HS-5 (cell line): Measurements from ENCODE around the gene CCNC.
"Not testable (repeated sequence)": the region's sequence is repeated elsewhere in the genome, so short reads cannot be mapped to it uniquely, and the experiment has no call there.

ENCODE experiments used
- DNase-seq: peaks from one replicate; pipeline ENCODE4 v3.0.0-alpha.2; 2012; ENCODE audit warnings: low read depth

CCNC gene

DNA sequence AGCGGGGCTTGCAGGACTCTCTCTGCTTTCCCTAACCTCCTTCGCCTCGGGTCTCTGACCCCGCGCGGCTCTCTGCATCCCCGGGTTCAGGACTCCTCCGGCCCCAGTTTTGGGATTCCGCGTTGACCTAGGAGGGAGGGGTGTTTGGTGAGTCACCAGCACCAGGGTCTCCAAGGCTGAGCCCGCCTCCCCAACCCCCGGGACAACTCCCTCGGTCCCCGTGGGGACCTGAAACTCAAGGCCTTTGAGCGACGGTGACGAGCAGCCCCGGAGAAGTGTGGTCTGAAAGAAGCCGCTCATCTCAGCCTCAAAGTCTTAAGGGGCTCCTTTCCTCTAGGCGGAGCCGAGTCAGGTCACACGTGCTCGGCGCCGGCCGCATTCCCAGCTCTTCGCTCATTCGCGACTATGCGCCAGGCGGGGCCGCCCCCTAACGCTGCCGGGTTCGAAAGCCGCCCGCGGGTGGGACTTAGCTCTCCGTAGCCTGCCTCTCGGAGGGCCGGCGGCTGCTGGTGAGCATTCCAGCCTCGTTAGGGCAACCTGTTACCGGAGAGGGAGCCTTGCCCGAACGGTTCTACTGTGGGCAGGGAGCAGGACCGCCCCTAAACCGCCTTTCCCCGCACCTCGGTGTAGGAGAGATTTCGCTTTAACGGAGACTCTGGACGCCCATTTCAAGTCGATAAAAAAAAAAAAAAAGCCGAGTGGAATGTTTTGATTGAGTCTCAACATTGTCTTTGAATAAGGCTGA is 35.1 kb upstream of the CCNC start:
- no peak for DNase-seq

- DNase-seq: no peak
These were observed 34.3 kb upstream of the CCNC start for GRCh38 chr6:99602520-99603420.

DNA sequence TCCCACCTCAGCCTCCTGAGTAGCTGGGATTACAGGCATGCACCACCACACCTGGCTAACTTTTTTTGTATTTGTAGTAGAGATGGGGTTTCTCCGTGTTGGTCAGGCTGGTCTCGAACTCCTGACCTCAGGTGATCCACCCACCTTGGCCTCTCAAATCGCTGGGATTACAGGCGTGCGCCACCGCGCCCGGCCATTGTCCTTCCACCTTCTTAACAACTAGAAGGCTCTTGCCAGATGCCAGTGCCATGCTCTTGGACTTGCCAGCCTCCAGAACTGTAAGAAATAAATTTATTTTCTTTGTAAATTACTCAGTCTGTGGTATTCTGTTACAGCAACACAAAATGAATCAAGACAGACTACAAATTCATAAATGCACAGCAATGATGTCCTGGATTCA is 26.2 kb upstream of the CCNC start:
- DNase-seq: not testable (repeated sequence)

- DNase-seq: peak; percentile 53
These were observed 24.4 kb upstream of the CCNC start for GRCh38 chr6:99592900-99593299.

DNA sequence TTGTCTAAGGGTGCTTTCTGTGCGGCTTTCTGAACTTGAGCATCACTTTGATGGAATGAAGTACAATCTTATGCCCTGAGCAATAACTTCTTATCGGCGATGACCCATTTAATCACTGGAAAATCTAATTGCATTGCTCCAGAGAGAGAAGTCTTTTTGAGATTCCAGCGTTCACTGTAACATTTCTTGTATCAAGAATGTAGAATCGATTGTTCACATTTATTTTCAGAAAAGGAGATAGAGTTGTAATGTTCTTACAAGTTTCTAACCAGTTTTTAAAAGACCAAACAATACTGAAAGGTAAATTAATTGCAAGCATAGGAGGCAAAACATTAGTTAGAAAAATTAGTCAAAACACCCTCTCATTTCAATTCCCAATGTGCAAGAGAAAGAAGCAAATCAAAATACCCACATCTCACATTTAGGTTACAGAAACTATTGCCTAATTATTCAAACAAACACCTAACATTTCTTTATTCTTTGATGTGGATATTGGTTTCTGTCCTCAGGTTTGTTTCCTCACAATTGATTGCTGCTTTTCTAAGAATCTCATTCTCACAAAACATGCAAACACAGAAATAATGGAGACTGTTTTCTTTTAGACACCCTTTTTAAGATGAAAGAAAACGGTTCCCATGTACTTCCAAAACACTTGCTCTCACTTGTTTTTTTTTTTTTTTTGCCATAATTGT is 23.4 kb upstream of the CCNC start:
- DNase-seq: no peak

- no peak for DNase-seq
These were observed 22.5 kb upstream of the CCNC start for GRCh38 chr6:99590728-99591672.

DNA sequence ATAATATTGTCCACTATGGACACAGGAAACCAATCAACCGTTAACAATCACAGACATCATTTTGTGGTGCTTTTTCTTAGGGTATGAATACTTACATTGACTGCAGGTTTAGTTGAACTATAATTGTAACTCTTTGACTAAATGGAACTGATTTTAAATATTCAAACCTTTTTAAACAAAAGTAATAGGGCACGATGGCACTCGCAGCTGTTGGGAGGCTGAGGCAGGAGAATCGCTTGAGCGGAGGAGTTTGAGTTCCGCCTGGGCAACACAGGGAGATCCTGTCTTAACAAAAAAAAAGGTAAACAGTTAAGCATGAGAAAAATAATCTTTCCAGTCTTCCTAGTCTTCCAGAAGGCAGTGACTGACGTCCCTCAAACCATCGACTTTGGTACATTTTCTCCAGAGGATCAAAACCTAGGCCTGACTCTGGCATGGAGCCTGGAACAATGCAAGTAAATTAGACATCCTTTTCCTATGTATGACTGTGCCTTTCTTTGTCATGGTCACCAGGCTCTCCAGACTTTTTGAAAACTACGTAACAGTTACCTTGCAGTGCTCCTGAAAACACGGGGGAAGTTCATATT is 21.5 kb upstream of the CCNC start:
- no peak for DNase-seq

DNA sequence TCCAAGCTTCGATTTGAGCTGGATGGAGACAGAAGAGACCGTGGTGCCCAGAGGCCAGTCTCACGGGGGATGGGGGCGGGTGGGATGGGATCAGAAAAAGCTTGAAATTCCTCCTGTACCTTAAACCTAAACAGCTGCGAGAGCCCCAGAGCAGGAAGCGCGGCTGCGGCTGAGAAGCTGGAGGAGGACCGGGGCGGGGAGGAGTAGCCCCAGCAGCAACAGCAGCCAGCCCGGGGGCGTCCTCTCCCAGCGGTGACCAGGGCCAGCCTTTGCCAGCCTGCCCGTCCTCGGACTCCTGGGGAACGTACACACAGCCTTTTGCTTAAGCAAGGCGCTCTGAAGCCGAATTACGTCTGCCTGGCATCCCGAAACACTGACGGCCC is 20.8 kb upstream of the CCNC start:
- DNase-seq: no peak

- DNase-seq: no peak
These were observed 20.3 kb upstream of the CCNC start for GRCh38 chr6:99588618-99589289.

- DNase-seq: no peak
These were observed 19.3 kb upstream of the CCNC start for GRCh38 chr6:99587792-99588191.

- no peak for DNase-seq
These were observed 11.3 kb upstream of the CCNC start for GRCh38 chr6:99579781-99580180.

DNA sequence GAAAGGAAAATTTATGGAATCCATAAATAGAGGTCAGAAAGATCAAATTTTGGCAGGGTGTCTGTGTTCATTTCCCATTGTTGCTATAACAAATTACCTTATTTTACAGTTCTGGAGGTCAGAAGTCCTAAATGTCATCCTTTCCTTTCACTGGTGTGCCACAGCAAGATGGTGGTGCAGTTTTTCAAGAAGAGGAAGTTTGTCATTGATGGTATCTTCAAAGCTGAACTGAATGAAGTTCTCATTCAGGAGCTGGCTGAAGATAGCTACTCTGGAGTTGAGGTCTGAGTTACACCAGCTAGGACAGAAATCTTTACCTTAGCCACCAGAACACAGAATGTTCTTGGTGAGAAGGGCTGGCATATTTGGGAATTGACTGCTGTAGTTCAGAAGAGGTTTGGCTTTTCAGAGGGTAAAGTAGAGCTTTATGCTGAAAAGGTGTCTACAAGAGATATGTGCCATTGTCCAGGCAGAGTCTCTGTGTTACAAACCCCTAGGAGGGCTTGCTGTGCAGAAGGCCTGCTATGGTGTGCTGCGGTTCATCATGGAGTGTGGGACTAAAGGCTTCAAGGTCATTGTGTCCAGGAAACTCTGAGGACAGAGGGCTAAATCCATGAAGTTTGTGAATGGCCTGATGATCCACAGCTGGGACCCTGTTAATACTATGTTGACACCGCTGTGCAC is 7.2 kb upstream of the CCNC start:
- no peak for DNase-seq

GRCh38 chr6:99573980-99574617 is 5.6 kb upstream of the CCNC start:
- no peak for DNase-seq

DNA sequence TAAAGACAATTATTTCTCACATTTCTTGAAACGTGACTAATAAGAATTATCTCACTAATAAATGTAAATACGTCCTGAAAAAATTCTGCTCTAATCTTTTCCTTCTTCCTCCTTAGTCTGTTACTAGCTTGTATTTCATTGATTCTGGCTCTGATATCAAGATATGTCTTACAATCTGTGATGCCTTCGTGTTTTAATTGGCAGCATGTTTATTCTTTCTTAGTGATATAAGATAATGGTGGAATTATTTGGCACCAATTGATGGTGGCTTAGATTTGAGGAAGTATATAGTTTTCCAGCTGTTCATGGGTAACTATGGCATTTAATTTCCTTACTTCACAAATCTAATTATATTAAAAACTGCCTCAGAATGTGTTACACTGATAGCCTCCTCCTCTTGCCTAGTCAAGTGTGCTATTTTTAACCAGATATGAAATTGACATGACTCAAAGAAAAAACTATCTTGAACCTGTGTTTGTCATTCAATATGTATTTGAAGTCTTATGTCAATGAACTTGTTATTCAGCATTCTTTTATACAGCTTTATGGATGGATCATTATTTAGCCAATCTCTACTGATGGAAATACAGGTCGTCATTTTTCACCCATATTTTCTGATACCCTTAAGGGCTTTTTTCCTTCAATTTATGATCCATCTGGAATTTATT is 5.3 kb downstream of the CCNC start:
- DNase-seq: no peak

DNA sequence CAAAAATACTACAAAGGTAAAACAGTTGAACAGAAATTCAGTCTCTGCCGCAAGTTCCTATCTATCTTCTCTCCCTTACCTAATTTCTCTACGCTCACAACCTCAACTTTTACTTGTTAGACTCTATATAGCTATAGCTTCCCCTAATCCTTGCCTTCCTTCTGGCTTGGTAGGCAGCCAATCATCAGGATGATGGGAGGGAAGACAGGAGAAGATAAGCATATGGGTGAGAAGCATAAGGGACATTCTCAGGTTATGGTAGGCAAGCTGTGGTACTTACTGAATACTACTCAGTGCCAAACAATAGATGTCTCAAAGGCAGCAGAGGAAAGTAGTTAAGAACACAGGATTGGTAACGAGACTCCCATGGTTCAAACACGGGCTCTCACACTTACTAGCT is 7.8 kb downstream of the CCNC start:
- no peak for DNase-seq

- no peak for DNase-seq
These were observed 9.4 kb downstream of the CCNC start for GRCh38 chr6:99559057-99559456.

DNA sequence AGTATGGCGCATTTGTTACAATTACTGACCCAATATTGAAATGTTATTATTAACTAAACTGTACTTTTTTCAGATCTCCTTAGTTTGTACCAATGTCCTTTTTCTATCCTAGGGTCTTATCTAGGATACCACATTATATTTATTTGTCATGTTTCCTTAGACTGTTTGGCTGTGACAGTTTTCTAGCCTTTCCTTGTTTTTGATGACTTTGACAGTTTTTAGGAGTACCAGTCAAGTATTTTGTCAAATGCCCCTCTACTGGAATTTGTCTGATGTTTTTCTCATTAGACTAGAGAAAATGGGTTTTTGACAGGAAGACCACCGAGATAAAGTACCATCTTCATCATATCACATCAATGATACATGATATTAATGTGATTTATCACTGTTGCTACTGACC is 14.6 kb downstream of the CCNC start:
- no peak for DNase-seq

GRCh38 chr6:99550046-99550748 is 18.3 kb downstream of the CCNC start:
- no peak for DNase-seq
